ENCODE results near the gene VPS50.

DNA sequence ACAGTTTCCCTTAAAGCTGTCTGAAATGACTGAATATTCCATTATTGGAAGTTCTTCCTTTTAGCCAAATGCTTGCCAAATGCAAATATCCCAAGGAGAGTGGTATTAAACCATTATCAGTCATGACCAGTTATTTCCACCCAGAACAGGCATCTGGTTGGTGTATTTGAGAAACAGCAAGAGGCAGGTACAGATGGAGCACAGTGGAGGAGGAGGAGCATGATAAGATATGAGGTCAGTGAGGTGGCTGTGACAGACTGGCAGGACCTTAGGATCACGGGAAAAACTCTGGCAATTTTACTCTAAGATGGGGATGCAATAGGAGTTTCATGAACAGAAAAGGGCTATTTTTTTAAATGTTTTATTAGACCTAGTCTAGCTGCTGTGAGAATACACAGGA, 12.3 kb upstream of the VPS50 start:
- TF ChIP-seq, protein P1, sequence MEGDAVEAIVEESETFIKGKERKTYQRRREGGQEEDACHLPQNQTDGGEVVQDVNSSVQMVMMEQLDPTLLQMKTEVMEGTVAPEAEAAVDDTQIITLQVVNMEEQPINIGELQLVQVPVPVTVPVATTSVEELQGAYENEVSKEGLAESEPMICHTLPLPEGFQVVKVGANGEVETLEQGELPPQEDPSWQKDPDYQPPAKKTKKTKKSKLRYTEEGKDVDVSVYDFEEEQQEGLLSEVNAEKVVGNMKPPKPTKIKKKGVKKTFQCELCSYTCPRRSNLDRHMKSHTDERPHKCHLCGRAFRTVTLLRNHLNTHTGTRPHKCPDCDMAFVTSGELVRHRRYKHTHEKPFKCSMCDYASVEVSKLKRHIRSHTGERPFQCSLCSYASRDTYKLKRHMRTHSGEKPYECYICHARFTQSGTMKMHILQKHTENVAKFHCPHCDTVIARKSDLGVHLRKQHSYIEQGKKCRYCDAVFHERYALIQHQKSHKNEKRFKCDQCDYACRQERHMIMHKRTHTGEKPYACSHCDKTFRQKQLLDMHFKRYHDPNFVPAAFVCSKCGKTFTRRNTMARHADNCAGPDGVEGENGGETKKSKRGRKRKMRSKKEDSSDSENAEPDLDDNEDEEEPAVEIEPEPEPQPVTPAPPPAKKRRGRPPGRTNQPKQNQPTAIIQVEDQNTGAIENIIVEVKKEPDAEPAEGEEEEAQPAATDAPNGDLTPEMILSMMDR (IDR thresholded peaks at IDR 0.05; ENCODE audit: low read depth, low read length, missing input control) = no peak
- no peak for TF ChIP-seq HNF4A (conservative IDR thresholded peaks at IDR 0.05)

Data from liver (tissue), 3 donors.